ENCODE data around the gene KLK3. TPM values are rescaled to one million over a fixed set of nuclear protein-coding genes. Genes with fewer than 3 reads are reported as not detected.

KLK3 gene
- total and polyA plus RNA-seq, 2 of the 13 experiments (the other 11 are each of a cell fraction or from before 2014, with no cell fraction given): not detected

GRCh38 chr19:50896591-50897190 is 42.0 kb downstream of the KLK3 start:
- no peak overlapping the region for H3K4me3 ChIP-seq (replicated peaks in 1 of 3; ENCODE audit: insufficient read depth in 1 of 3, low read depth in 2 of 3, low read length in 3 of 3)
- DNase-seq (ENCODE audit: low spot score) (peak; percentile 26), FAIRE-seq (no peak), ATAC-seq (no peak)
- H3K36me3 ChIP-seq (replicated peaks in 1 of 2; ENCODE audit: control insufficient read depth in 1 of 2, insufficient read depth in 2 of 2, low read length in 2 of 2): no peaks in the 10 kb centered on the region
- H2AFZ ChIP-seq (ENCODE audit: low read length): no peak overlapping the region
- H3K79me2 ChIP-seq (ENCODE audit: insufficient read depth, low read length): no peaks in the 10 kb centered on the region
- H3K4me1 ChIP-seq (ENCODE audit: insufficient read depth, low read length): no peaks in the 10 kb centered on the region
- H3K4me2 ChIP-seq (ENCODE audit: low read depth, low read length): no peak overlapping the region
- in situ Hi-C loops (cut with HindIII; ENCODE audit: extremely low pct_ligation_motif_present, low pct_unique_long_range_greater_than_20kb) (no loop called here), intact Hi-C loops (cut with micrococcal nuclease; ENCODE audit: unreplicated experiment) (no loop called here)
- no peaks in the 10 kb centered on the region for H4K20me1 ChIP-seq (ENCODE audit: insufficient read depth, low read length)
- BruUV-seq (replicated peaks): no TSS peak
- TF ChIP-seq ZBTB40 (IDR thresholded peaks at IDR 0.05): no peak
- TF ChIP-seq ZBTB40 (CRISPR knock-in tag; IDR thresholded peaks at IDR 0.05): no peak
- peak; percentile 35; the same call in 1 of the 2 replicates for TF ChIP-seq ZBTB21 (CRISPR knock-in tag; IDR thresholded peaks at IDR 0.05)
- TF ChIP-seq CREB1 (IDR thresholded peaks at IDR 0.05): peak; percentile 79
- no peak for TF ChIP-seq CREB1 (CRISPR knock-in tag; IDR thresholded peaks at IDR 0.05)
- peak; percentile 70 for TF ChIP-seq FOSL2 (CRISPR knock-in tag; IDR thresholded peaks at IDR 0.05)
- no peaks in the 10 kb centered on the region; a peak in 2 of 5 replicates for H3K27me3 ChIP-seq (ENCODE audit: control insufficient read depth in 1 of 2, insufficient read depth in 2 of 2, low read length in 2 of 2)
- no peak overlapping the region for H3K9ac ChIP-seq (ENCODE audit: insufficient read depth, low read depth, low read length)
- WGBS (ENCODE audit: low lambda C conversion rate): 10% methylated on average over 5 of the region's 6 CpGs
- no peaks in the 10 kb centered on the region for H3K9me3 ChIP-seq (ENCODE audit: low read length)
- ChIA-PET CTCF (ENCODE audit: low intra/inter-chr PET ratio, low total read pairs) (no interaction called here), POLR2A (no interaction called here)
- no peak overlapping the region for H3K27ac ChIP-seq (ENCODE audit: extremely low read length, insufficient read depth, low read length)

Measured in HepG2 (cell line).